Spleen (tissue), 11 donors: Measurements from ENCODE around the gene RERE. TPM values are rescaled to one million over a fixed set of nuclear protein-coding genes. Genes with fewer than 3 reads are reported as not detected.
"Not testable (repeated sequence)": the region's sequence is repeated elsewhere in the genome, so short reads cannot be mapped to it uniquely, and the experiment has no call there.

Experiments
- DNase-seq: peaks from one replicate; pipeline ENCODE4 v3.0.0-alpha.2; 2020
- H3K27ac ChIP-seq, 8 donors: fragments of 200-600 bp; sonication (generic) in 7 of 8; 1 replicate in 4 of 8; 2 replicates in 4 of 8; pipeline versions ENCODE4 v1.5.0 to v1.8.0; 2016 to 2021; ENCODE audit warnings: inconsistent platforms in 4 of 8, mild to moderate bottlenecking in 4 of 8, moderate library complexity in 1 of 8
- H3K27me3 ChIP-seq, 7 donors: fragments of 200-600 bp; sonication (generic) in 6 of 7; replicated peaks in 1 of 7; 1 replicate in 4 of 7; 2 replicates in 3 of 7; pipeline versions ENCODE4 v1.5.0 to v1.8.0; 2016 to 2021; ENCODE audit warnings: inconsistent platforms in 3 of 7, mild to moderate bottlenecking in 1 of 7
- H3K36me3 ChIP-seq, 6 donors: fragments of 200-600 bp; sonication (generic) in 5 of 6; 1 replicate in 4 of 6; 2 replicates in 2 of 6; pipeline versions ENCODE4 v1.5.0 to v1.8.0; 2016 to 2021; ENCODE audit warnings: inconsistent platforms in 2 of 6
- H3K4me1 ChIP-seq, 6 donors: fragments of 200-600 bp; sonication (generic) in 5 of 6; 1 replicate in 3 of 6; 2 replicates in 3 of 6; pipeline versions ENCODE4 v1.5.0 to v1.8.0; 2016 to 2021; ENCODE audit warnings: inconsistent platforms in 3 of 6
- H3K4me3 ChIP-seq, 8 donors: fragments of 200-600 bp; sonication (generic) in 7 of 8; 1 replicate in 4 of 8; 2 replicates in 4 of 8; pipeline versions ENCODE4 v1.5.0 to v1.8.0; 2016 to 2021; ENCODE audit warnings: inconsistent platforms in 4 of 8, mild to moderate bottlenecking in 4 of 8, moderate library complexity in 2 of 8
- H3K9me3 ChIP-seq, 8 donors: fragments of 200-600 bp; sonication (generic) in 7 of 8; 1 replicate in 4 of 8; 2 replicates in 4 of 8; pipeline versions ENCODE4 v1.5.0 to v1.8.0; 2016 to 2021; ENCODE audit warnings: inconsistent platforms in 4 of 8
- POLR2A ChIP-seq, 3 donors: fragments of 450-650 bp; IDR thresholded peaks; one replicate each; pipeline ENCODE4 v1.5.1; 2017; ENCODE audit warnings: antibody characterized with exemption in 3 of 3, mild to moderate bottlenecking in 1 of 3
- POLR2AphosphoS5 ChIP-seq, 3 donors: sonication (generic); formaldehyde crosslinking; IDR thresholded peaks; one replicate each; pipeline ENCODE4 v1.5.1; 2017; ENCODE audit warnings: antibody characterized with exemption in 3 of 3
- WGBS, 5 donors: extraction: QIAGEN DNeasy Blood & Tissue Kit in 3 of 5; methylation state at CpG; one replicate each; pipeline versions ENCODE4 v1.1.5 to v1.1.7; 2013 to 2018; 5-methylcytosine and 5-hydroxymethylcytosine counted together
- intact Hi-C: fragments of 100-400 bp; cut with DNase I; formaldehyde crosslinking; loops from one replicate; pipeline ENCODE4 v1.15.0; 2023; ENCODE audit warnings: low total_unique reads
- polyA plus RNA-seq, 3 donors: library from polyadenylated mRNA; stranded (reverse); fragments of 200-250 nt; gene quantifications; one replicate each; pipeline ENCODE4 v1.2.1, GENCODE V29; 2013
- total RNA-seq, 7 donors: library from RNA; depleted of rRNA in 3 of 7; stranded (reverse); fragments of >200 nt in 3 of 7; fragmentation: NEBNext Ultra II Directional in 4 of 7; extraction: Animal tissue kit (Norgen Biotek cat#: 25700) in 4 of 7; gene quantifications; one replicate each; pipeline versions ENCODE4 v1.1.0 to v1.2.1, GENCODE V29; 2016 to 2021
- TF ChIP-seq, protein P1 (sequence below), 11 experiments: fragments of 200-600 bp in 7 of 11; fragments of 450-650 bp in 4 of 11; sonication (generic) in 4 of 11; IDR thresholded peaks in 8 of 11; conservative IDR thresholded peaks in 3 of 11; 1 replicate in 7 of 11; 2 replicates in 4 of 11; pipeline versions ENCODE4 v1.4.0 to v1.8.0; 2016 to 2021; ENCODE audit warnings: antibody characterized with exemption in 11 of 11, inconsistent platforms in 4 of 11, mild to moderate bottlenecking in 1 of 11
- donor health status: healthy with polysubstance abuse.
- donor health status: DM: no; HTN: no; CAD: no; lungs with moderate emphysema.
- donor health status: DM: no; HTN: no; CAD: no.
- donor health status: Bipolar disorder and iron deficiency.
- donor health status: healthy.
- donor health status: DM: no; HTN: no; CAD: no.
- donor health status: DM: yes; HTN: yes; CAD: no.

Gene RERE
- total and polyA plus RNA-seq, 10 donors = 10.3 to 149 (median 117) TPM

DNA sequence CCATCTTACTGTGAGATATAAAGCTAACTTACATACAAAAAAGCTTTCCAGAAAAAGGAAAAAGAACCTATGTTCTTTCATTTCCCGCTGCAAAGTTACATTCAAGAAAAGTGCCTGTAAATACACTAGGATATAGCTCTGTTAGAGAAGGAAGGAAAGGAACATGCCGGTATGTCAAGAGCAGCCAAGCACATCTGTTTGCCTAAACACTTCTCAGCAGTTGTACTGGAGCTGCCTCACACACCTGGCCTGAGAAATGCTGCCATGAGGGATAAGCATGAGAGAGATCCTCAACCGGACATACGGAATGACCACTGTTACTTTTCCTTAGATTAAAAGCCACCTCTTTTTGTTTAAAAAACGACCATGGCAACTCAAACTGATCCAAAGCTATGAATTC is 189.7 kb downstream of the RERE start:
- WGBS, 5 donors = 79 to 86% (median 82%) methylated on average over 5 of the region's 5 CpGs
- H3K9me3 ChIP-seq = no peaks in the 10 kb centered on the region
- intact Hi-C loops = no loop called here
- TF ChIP-seq, protein P1, sequence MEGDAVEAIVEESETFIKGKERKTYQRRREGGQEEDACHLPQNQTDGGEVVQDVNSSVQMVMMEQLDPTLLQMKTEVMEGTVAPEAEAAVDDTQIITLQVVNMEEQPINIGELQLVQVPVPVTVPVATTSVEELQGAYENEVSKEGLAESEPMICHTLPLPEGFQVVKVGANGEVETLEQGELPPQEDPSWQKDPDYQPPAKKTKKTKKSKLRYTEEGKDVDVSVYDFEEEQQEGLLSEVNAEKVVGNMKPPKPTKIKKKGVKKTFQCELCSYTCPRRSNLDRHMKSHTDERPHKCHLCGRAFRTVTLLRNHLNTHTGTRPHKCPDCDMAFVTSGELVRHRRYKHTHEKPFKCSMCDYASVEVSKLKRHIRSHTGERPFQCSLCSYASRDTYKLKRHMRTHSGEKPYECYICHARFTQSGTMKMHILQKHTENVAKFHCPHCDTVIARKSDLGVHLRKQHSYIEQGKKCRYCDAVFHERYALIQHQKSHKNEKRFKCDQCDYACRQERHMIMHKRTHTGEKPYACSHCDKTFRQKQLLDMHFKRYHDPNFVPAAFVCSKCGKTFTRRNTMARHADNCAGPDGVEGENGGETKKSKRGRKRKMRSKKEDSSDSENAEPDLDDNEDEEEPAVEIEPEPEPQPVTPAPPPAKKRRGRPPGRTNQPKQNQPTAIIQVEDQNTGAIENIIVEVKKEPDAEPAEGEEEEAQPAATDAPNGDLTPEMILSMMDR (IDR thresholded peaks at IDR 0.05 in 8 of 11, conservative IDR thresholded peaks at IDR 0.05 in 3 of 11) = no peak
- TF ChIP-seq POLR2AphosphoS5 (IDR thresholded peaks at IDR 0.05) (no peak), POLR2A (IDR thresholded peaks at IDR 0.05) (no peak)
- H3K4me1 ChIP-seq = peaks cover 32 to 100% (median 70%) of the 10 kb centered on the region in 6 donors
- no peak for DNase-seq
- no peaks in the 10 kb centered on the region for H3K36me3 ChIP-seq
- no peak overlapping the region for H3K4me3 ChIP-seq
- no peaks in the 10 kb centered on the region for H3K27me3 ChIP-seq
- peak overlapping the region in 5 of 8 donors; percentile 16 to 88 (median 82) for H3K27ac ChIP-seq

DNA sequence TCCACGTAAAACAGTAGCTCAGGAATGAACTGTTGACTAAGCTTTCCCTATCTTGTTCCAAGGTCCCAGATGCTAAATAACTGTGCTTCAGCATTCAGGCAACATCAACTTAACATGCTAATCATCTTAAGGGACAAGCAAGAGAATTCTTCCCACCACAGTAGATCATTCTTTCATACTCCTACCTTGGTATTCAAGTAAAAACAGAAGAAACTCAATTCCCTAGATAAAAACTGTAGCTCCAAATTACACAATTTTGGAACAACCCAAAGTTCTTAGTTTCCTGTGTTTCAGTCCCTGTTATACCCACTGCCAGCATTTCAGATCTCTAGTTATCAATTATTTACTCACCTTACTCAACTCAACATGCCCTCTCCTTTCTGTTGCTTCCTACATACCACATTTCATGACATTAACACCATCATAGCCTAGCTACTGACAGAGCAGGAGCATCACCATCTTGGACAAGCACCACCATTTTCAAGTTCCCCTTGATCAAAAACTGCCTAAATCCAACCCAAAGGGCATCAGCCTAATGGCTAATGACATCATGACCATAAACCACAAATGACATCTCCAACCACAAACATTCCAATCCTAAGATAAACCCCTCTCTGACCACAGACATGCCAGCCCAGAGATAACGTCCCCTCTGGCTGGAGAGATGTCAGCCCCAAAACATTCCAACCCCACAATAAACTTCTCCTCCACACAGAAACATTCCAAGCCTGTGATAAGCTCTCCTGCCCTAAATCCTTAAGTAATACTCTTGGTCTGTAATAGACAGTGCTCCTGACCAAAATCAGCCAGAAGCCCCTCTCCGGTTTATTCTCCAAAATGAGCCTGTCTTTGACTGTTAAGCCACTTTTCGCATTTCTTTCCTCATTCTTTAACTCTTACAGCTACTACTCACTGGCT is 191.2 kb downstream of the RERE start:
- DNase-seq = no peak
- H3K27ac ChIP-seq = peak overlapping the region in 3 of 8 donors; percentile 52 to 88 (median 82)
- H3K27me3 ChIP-seq = no peaks in the 10 kb centered on the region
- peaks cover 32 to 100% (median 71%) of the 10 kb centered on the region in 6 donors for H3K4me1 ChIP-seq
- no peaks in the 10 kb centered on the region for H3K9me3 ChIP-seq
- intact Hi-C loops = no loop called here
- H3K4me3 ChIP-seq = no peak overlapping the region
- 61 to 90% (median 69%) methylated on average over 4 of the region's 4 CpGs for WGBS, 5 donors
- TF ChIP-seq, protein P1 (IDR thresholded peaks at IDR 0.05 in 8 of 11, conservative IDR thresholded peaks at IDR 0.05 in 3 of 11) = no peak
- TF ChIP-seq POLR2A (IDR thresholded peaks at IDR 0.05) = no peak
- TF ChIP-seq POLR2AphosphoS5 (IDR thresholded peaks at IDR 0.05) = no peak
- no peaks in the 10 kb centered on the region for H3K36me3 ChIP-seq

DNA sequence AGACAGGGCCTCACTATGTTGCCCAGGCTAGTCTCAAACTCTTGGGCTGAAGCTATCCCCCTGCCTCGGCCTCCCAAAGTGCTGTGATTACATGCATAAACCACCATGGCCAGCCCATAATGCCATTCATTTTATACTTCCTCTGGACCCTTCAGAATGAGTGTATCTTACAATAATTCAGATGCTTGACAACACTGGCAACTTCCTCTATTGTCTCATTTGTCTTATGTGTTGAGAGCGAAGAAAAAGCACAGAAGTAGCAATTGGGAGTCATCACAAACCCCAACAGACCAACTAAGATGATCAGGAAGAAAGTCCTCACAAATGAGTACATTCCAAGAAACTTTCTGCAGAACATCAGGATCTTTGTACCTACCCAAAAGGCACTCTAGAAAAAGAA is 191.9 kb downstream of the RERE start:
- Histone ChIP-seq H3K4me3 (no peak overlapping the region), H3K27ac (peak overlapping the region in 3 of 8 donors; percentile 3 to 52 (median 26)), H3K36me3 (no peaks in the 10 kb centered on the region), H3K4me1 (peaks cover 28 to 97% (median 65%) of the 10 kb centered on the region in 6 donors), H3K9me3 (no peaks in the 10 kb centered on the region), H3K27me3 (no peaks in the 10 kb centered on the region)
- no peak for DNase-seq
- intact Hi-C loops = no loop called here
- TF ChIP-seq POLR2A (IDR thresholded peaks at IDR 0.05) (no peak), POLR2AphosphoS5 (IDR thresholded peaks at IDR 0.05) (no peak)
- TF ChIP-seq, protein P1 (IDR thresholded peaks at IDR 0.05 in 8 of 11, conservative IDR thresholded peaks at IDR 0.05 in 3 of 11) = no peak
- whole genome bisulfite sequencing, 5 donors = 44 to 62% (median 48%) methylated on average over 2 of the region's 2 CpGs

DNA sequence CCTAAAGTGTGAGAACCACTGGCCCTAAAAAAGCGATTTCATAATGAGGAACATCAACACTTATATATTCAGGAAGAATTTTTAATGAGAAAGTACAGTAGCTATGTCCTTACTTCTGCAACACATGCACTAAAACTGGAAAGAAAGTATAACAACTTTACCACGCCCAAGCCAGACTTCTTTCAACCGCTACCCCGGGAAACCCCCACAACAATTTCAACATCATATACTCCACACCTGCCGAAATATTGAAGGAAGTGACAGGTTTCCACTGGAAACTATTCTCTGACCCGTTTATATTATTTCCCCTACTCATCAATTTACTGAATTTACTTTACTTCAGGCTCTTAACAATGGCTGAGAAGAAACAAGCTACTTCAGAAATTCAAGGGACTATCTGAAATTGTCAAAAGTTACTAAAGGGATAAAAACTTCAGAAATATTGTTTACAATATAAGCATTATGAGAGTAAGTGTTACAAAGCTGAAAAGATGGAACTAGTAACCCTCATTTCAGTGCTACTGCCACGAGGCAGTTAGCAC is 193.7 kb downstream of the RERE start:
- H3K4me3 ChIP-seq, H3K27me3 ChIP-seq, H3K36me3 ChIP-seq, DNase-seq, intact Hi-C loops, H3K9me3 ChIP-seq: not testable (repeated sequence)
- WGBS, 5 donors = 29 to 37% (median 36%) methylated on average over 7 of the region's 7 CpGs
- H3K27ac ChIP-seq = peak overlapping the region in 3 of 8 donors; percentile 33 to 78 (median 51)
- peaks cover 15 to 89% (median 48%) of the 10 kb centered on the region in 6 donors for H3K4me1 ChIP-seq

DNA sequence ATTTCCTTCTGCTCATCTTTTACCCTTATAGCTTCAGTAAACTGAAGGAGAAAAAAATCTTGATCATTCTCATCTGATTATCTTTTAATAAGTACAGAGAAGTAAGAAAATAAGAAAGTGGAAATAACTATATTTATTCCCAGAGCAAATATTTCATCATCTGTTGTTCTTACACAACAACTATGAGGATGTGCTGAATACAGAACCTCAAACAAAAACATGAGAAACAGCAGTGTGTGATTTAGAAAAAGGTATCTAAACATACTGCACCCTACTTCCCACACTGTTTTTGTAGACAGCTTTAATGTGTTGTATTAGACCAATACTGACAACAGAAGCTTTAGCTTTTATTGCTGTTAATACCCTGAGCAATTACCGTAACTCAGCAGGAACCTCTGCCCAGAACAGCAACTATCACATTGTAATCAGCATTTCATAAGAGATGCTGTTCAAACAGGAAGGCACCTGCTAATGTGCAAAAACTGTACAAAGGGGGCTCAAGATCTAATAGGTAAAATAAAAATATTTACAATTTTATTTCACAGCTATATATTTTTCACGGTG is 195.6 kb downstream of the RERE start:
- intact Hi-C loops, H3K4me3 ChIP-seq, H3K9me3 ChIP-seq, H3K36me3 ChIP-seq, DNase-seq, H3K27me3 ChIP-seq: not testable (repeated sequence)
- 62 to 91% (median 74%) methylated on average over 2 of the region's 2 CpGs for WGBS, 5 donors
- H3K4me1 ChIP-seq = peaks cover 0 to 70% (median 31%) of the 10 kb centered on the region in 6 donors
- H3K27ac ChIP-seq = peak overlapping the region in 3 of 8 donors; percentile 48 to 78 (median 57)

DNA sequence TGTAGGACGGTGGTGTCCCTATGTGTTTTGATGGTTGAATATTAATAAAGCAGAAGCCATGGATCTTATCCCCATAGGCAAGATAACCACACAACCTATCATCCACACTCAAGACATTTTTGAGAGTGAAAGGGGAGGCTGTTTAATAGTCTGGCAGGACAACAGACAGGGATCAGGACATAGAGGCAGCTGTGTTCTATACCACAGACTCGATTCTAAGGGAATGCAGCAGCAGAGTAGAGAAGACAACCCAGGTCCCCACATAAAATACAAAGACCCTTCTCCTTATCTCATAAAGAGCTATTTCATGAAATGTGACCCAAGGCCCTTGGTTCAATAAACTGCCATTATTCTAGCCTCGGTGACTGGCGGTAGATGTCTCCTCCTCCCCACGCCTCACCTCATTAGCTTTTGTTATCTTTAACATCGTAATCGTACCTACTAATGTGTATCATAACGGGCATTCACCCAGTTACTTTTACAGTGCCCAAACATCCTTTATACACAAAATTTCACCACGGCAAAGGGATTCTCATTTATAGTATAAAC is 196.3 kb downstream of the RERE start:
- DNase-seq, H3K27me3 ChIP-seq, intact Hi-C loops, H3K36me3 ChIP-seq, H3K9me3 ChIP-seq, H3K4me3 ChIP-seq: not testable (repeated sequence)
- H3K27ac ChIP-seq = peak overlapping the region in 2 of 8 donors; percentile 57 to 78
- WGBS, 5 donors = 89 to 96% (median 91%) methylated on average over 9 of the region's 9 CpGs
- H3K4me1 ChIP-seq = peaks cover 0 to 62% (median 25%) of the 10 kb centered on the region in 6 donors

DNA sequence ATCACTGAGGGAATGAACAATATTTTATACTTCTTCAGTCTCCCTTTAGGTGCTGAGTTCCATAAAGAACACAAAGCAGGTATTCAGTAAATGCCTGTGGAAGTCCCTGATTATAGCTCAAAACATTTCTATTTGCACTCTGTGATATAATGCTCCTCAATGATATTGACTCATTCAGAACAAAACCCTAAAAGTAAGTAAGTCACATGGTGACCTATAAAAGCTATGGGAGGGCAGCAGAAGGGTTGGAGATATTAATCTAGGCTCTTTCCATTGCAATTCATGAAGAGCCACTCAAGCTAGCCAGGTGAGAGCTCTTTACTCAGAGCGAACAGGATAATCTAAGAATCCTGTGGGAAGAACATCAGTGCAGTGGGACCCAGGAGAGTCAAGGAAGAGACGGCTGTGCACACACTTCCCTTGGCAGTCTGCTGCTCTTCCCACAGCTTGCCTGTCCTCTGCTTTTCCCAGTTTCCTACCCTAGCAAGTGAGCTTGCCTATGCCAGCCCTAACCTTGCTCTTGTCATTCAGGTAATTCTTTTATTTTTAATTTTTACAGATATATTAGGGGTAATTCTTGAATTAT is 197.4 kb downstream of the RERE start:
- H3K4me3 ChIP-seq, H3K36me3 ChIP-seq, DNase-seq, H3K27ac ChIP-seq, intact Hi-C loops, H3K27me3 ChIP-seq, H3K9me3 ChIP-seq: not testable (repeated sequence)
- WGBS, 5 donors = 74 to 97% (median 87%) methylated on average over 2 of the region's 2 CpGs
- peaks cover 0 to 51% (median 20%) of the 10 kb centered on the region in 6 donors for H3K4me1 ChIP-seq
